ENCODE results near the gene CPB1.

- TF ChIP-seq CTCF (IDR thresholded peaks at IDR 0.05) (no peak), POLR2A (IDR thresholded peaks at IDR 0.05) (no peak)
These were observed 35.7 kb downstream of the CPB1 start for GRCh38 chr3:148863297-148863696.
